Neural progenitor cell (in vitro differentiated cells): ENCODE results near the gene UHRF1.

Source experiments
- CTCF ChIP-seq: fragments of 200-600 bp; sonication (generic); IDR thresholded peaks from 2 replicates; pipeline ENCODE4 v1.5.1; 2017; ENCODE audit warnings: antibody characterized with exemption, mild to moderate bottlenecking
- EZH2 ChIP-seq: fragments of 200-600 bp; sonication (generic); IDR thresholded peaks from 2 replicates; pipeline ENCODE4 v1.6.1; 2017; ENCODE audit warnings: antibody characterized with exemption, mild to moderate bottlenecking, moderate library complexity
- EZH2phosphoT487 ChIP-seq: fragments of 200-600 bp; sonication (generic); IDR thresholded peaks from 2 replicates; pipeline ENCODE4 v1.6.1; 2017; ENCODE audit warnings: antibody characterized with exemption

GRCh38 chr19:4871711-4872110 lies 37.6 kb upstream of the UHRF1 start:
- TF ChIP-seq EZH2phosphoT487 (no peak), CTCF (no peak), EZH2 (no peak)
